OCI-LY7 (cell line): ENCODE results near the gene CALR3. TPM values are rescaled to one million over a fixed set of nuclear protein-coding genes. Genes with fewer than 3 reads are reported as not detected.

ENCODE experiments used
- BruUV-seq: library from RNA; stranded (reverse); fragments of 400-500 nt; replicated peaks from 2 replicates; lab custom pipeline; 2021; lab: Mats Ljungman, UMichigan
- CTCF ChIA-PET: fragments of 300-600 bp; sonication (Branson Sonifier 250); formaldehyde crosslinking; loops from one replicate; lab custom pipeline; 2022; ENCODE audit warnings: antibody characterized with exemption; ENCODE audit not compliant: unreplicated experiment; lab: Charles Lee
- POLR2A ChIA-PET: fragments of 300-600 bp; sonication (Branson Sonifier 250); formaldehyde crosslinking; loops from one replicate; lab custom pipeline; 2022; ENCODE audit warnings: antibody characterized with exemption; lab: Charles Lee
- DNase-seq: peaks from one replicate; pipeline ENCODE4 v3.0.0-alpha.2; 2015; ENCODE audit warnings: low spot score
- H2AFZ ChIP-seq: fragments of 200-600 bp; sonication (generic), shearing (Covaris generic); 2 replicates; pipeline ENCODE4 v1.6.1; 2014; ENCODE audit warnings: mild to moderate bottlenecking, antibody characterized with exemption, low read length, moderate library complexity
- H3K27ac ChIP-seq: fragments of 200-600 bp; sonication (generic); 2 replicates; pipeline ENCODE4 v1.5.1; 2014; ENCODE audit warnings: mixed run types, low read depth, mild to moderate bottlenecking, moderate library complexity, low read length, inconsistent platforms; ENCODE audit not compliant: poor library complexity, severe bottlenecking
- H3K36me3 ChIP-seq: fragments of 200-600 bp; sonication (generic); 2 replicates; pipeline ENCODE4 v1.6.1; 2014; ENCODE audit warnings: mild to moderate bottlenecking, antibody characterized with exemption, low read length, moderate library complexity, mixed read lengths; ENCODE audit not compliant: insufficient read depth
- H3K4me1 ChIP-seq: fragments of 200-600 bp; sonication (generic); 2 replicates; pipeline ENCODE4 v1.5.1; 2014; ENCODE audit warnings: mild to moderate bottlenecking, low read length; ENCODE audit not compliant: insufficient read depth, poor library complexity, severe bottlenecking
- H3K4me2 ChIP-seq: fragments of 200-600 bp; sonication (generic); 2 replicates; pipeline ENCODE4 v1.6.1; 2014; ENCODE audit warnings: mild to moderate bottlenecking, low read length
- H3K4me3 ChIP-seq: fragments of 200-600 bp; sonication (generic); 2 replicates; pipeline ENCODE4 v1.5.1; 2014; ENCODE audit warnings: mild to moderate bottlenecking, low read depth, low read length; ENCODE audit not compliant: poor library complexity, severe bottlenecking
- H3K79me2 ChIP-seq: fragments of 200-600 bp; sonication (generic); 2 replicates; pipeline ENCODE4 v1.6.1; 2016; ENCODE audit warnings: low read depth, mild to moderate bottlenecking, low read length, moderate library complexity, mixed read lengths; ENCODE audit not compliant: insufficient read depth
- H3K9me2 ChIP-seq: fragments of 200-600 bp; sonication (generic); 2 replicates; pipeline ENCODE4 v1.6.1; 2016; ENCODE audit warnings: mild to moderate bottlenecking, low read length, mixed read lengths; ENCODE audit not compliant: insufficient read depth
- H3K9me3 ChIP-seq: fragments of 200-600 bp; sonication (generic); 2 replicates; pipeline ENCODE4 v1.6.1; 2014; ENCODE audit warnings: mild to moderate bottlenecking, mixed run types, low read length, mixed read lengths
- H4K20me1 ChIP-seq: fragments of 200-600 bp; sonication (generic); 2 replicates; pipeline ENCODE4 v1.6.1; 2014; ENCODE audit warnings: mild to moderate bottlenecking, antibody characterized with exemption, low read length, moderate library complexity, mixed read lengths; ENCODE audit not compliant: insufficient read depth
- EZH2phosphoT487 ChIP-seq: fragments of 200-600 bp; sonication (generic); IDR thresholded peaks from 2 replicates; pipeline ENCODE4 v1.6.1; 2018; ENCODE audit warnings: low read depth, borderline replicate concordance, mild to moderate bottlenecking, mixed run types, antibody characterized with exemption, low read length, moderate library complexity, mixed read lengths
- intact Hi-C: fragments of 100-400 bp; cut with micrococcal nuclease; formaldehyde crosslinking; loops from one replicate; pipeline ENCODE4 v1.10.0; 2022; ENCODE audit not compliant: unreplicated experiment
- total RNA-seq, 2 experiments: library from RNA; depleted of rRNA in 1 of 2; stranded (reverse); fragments of >200 nt in 1 of 2; shearing (Covaris generic) in 1 of 2; gene quantifications; 2 replicates each; pipeline ENCODE4 v1.2.3, GENCODE V29; 2014 to 2022
- TF ChIP-seq, protein P1 (sequence below): fragments of 200-600 bp; sonication (generic); conservative IDR thresholded peaks from 2 replicates; pipeline ENCODE4 v1.5.1; 2014; ENCODE audit warnings: mild to moderate bottlenecking, antibody characterized with exemption, low read length, moderate library complexity, mixed read lengths

Gene CALR3
- total RNA-seq, 2 experiments from 2014 or later, result not detected

DNA sequence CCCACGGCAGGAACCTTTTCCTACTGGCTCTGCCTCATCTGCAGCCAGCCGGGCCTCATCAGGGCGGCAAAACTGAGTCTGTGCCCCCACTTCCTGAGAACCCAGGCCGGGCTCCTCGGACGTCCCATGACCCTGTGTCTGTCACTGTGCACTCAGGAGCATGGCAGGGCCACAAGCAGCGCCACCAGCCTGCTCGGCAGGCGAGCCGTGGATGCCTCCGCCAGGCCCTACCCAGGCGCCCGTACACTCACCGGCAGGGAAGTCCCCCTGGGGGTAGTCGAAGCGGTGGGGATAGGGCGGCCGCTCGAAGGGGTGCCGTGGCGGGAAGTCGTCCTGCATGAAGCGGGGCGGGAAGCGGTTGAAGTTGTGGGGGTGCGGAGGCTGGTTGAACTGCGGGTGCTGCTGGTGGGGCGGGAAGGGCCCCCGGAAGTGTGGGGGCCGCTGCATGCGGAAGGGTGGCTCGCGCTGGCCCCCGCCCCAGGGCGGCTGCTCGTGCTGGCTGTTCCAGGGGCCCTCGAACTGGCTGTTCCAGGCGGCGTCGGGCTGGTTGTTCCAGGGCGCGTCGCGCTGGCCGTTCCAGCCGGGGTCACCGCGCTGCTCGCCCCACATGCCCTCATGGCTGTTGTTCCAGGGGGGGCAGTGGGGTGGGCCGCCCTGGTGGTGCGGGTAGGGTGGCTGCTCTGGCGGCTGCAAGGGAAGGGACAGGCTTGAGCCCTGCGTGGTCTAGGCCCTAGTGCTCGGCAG is 29.2 kb upstream of the CALR3 start:
- CTCF ChIA-PET, result no interaction called here
- intact Hi-C loops, result no loop called here

DNA sequence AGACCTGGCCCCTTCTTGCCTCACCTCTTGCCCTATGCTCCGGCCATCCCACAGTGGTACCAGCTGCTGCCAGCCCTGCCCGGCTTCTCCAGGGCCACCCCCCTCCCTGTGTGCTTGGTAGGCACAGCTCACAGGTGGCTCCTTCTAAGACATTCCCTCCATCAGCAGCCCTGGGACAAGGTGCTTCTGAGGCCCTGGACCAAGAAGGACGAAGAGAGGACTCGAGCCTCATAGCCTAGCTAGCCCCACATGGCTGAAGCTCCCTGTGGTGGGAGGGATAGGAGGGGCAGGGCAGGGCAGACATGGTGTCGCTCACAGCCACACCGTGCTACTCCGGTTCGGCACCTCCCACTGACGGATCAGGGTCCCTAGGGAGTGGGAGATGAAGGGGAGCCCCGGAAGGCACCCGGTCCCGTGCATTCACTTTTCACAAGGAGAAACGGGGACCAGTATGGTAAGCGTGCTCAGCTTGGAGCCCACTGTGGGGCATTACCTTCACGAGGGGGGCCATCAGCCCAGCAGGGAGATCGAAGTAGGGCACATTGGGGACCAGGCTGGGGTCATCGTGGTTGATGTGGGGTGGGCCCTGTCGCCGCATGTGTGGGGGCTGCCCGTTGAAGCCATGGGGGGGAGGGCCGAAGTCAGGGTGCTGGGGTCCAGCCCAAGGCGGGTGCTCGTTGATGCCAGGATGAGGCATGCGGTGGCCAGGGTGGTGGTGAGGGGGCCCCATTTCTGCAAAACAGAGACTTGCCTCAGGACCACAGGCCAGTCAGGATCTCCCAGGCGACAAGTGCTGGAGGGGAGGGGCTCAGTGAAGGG is 26.8 kb upstream of the CALR3 start:
- no peak for TF ChIP-seq EZH2phosphoT487
- TF ChIP-seq, protein P1, sequence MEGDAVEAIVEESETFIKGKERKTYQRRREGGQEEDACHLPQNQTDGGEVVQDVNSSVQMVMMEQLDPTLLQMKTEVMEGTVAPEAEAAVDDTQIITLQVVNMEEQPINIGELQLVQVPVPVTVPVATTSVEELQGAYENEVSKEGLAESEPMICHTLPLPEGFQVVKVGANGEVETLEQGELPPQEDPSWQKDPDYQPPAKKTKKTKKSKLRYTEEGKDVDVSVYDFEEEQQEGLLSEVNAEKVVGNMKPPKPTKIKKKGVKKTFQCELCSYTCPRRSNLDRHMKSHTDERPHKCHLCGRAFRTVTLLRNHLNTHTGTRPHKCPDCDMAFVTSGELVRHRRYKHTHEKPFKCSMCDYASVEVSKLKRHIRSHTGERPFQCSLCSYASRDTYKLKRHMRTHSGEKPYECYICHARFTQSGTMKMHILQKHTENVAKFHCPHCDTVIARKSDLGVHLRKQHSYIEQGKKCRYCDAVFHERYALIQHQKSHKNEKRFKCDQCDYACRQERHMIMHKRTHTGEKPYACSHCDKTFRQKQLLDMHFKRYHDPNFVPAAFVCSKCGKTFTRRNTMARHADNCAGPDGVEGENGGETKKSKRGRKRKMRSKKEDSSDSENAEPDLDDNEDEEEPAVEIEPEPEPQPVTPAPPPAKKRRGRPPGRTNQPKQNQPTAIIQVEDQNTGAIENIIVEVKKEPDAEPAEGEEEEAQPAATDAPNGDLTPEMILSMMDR, result no peak
- no peak overlapping the region for H3K27ac ChIP-seq
- H3K4me3 ChIP-seq, result no peak overlapping the region
- H2AFZ ChIP-seq, result no peak overlapping the region
- DNase-seq, result no peak
- ChIA-PET POLR2A (no interaction called here), CTCF (no interaction called here)
- intact Hi-C loops, result no loop called here
- H3K4me1 ChIP-seq, result no peaks in the 10 kb centered on the region
- H4K20me1 ChIP-seq, result no peaks in the 10 kb centered on the region
- no peaks in the 10 kb centered on the region for H3K79me2 ChIP-seq
- peaks cover 96% of the 10 kb centered on the region for H3K36me3 ChIP-seq
- no TSS peak for BruUV-seq
- no peak overlapping the region for H3K4me2 ChIP-seq
- H3K9me2 ChIP-seq, result no peaks in the 10 kb centered on the region
- no peaks in the 10 kb centered on the region for H3K9me3 ChIP-seq

More for the DNA sequence above, 29.2 kb upstream of the CALR3 start:
- no peaks in the 10 kb centered on the region for H3K4me1 ChIP-seq
- no peak overlapping the region for H3K4me2 ChIP-seq
- H2AFZ ChIP-seq, result no peak overlapping the region
- no peak for TF ChIP-seq EZH2phosphoT487
- TF ChIP-seq, protein P1, result no peak
- DNase-seq, result no peak
- H3K79me2 ChIP-seq, result no peaks in the 10 kb centered on the region
- no peaks in the 10 kb centered on the region for H4K20me1 ChIP-seq
- POLR2A ChIA-PET, result interaction anchor here (0.7 kb wide), 1 partner anchor 67 kb away, joined by 3 read pairs; no protein-coding TSS in a partner anchor
- H3K4me3 ChIP-seq, result no peak overlapping the region
- peaks cover 96% of the 10 kb centered on the region for H3K36me3 ChIP-seq
- no peaks in the 10 kb centered on the region for H3K9me2 ChIP-seq
- no TSS peak for BruUV-seq
- no peaks in the 10 kb centered on the region for H3K9me3 ChIP-seq
- H3K27ac ChIP-seq, result no peak overlapping the region
